GM12864 (cell line): Measurements from ENCODE around the gene C1orf74.

Experiments
- DNase-seq: peaks from one replicate; pipeline ENCODE4 v3.0.0-alpha.2; 2011; ENCODE audit warnings: low read depth
- H3K4me3 ChIP-seq: 2 replicates; pipeline ENCODE4 v1.5.1; 2011; ENCODE audit warnings: mild to moderate bottlenecking, low read depth, low read length, control low read depth
- CTCF ChIP-seq: IDR thresholded peaks from 2 replicates; pipeline ENCODE4 v1.5.1; 2011; ENCODE audit warnings: low read depth, mild to moderate bottlenecking, moderate library complexity, low read length, control low read depth, inconsistent platforms; ENCODE audit errors: missing control alignments

C1orf74 gene

GRCh38 chr1:209823143-209824041, 39.0 kb upstream of the C1orf74 start:
- no peak for DNase-seq
- peak; percentile 68 for TF ChIP-seq CTCF
- H3K4me3 ChIP-seq, result no peak overlapping the region

GRCh38 chr1:209822706-209823105, 38.3 kb upstream of the C1orf74 start:
- H3K4me3 ChIP-seq, result no peak overlapping the region
- no peak for TF ChIP-seq CTCF
- DNase-seq, result no peak

- no peak for TF ChIP-seq CTCF
- H3K4me3 ChIP-seq, result no peak overlapping the region
- no peak for DNase-seq
Measured at GRCh38 chr1:209820986-209821385, 36.6 kb upstream of the C1orf74 start.

- DNase-seq, result no peak
- no peak for TF ChIP-seq CTCF
- H3K4me3 ChIP-seq, result no peak overlapping the region
Measured at GRCh38 chr1:209819058-209819457, 34.7 kb upstream of the C1orf74 start.

- no peak for TF ChIP-seq CTCF
- no peak for DNase-seq
- no peak overlapping the region for H3K4me3 ChIP-seq
Measured at GRCh38 chr1:209817691-209818090, 33.3 kb upstream of the C1orf74 start.

GRCh38 chr1:209816923-209817322, 32.6 kb upstream of the C1orf74 start:
- no peak for TF ChIP-seq CTCF
- no peak for DNase-seq
- no peak overlapping the region for H3K4me3 ChIP-seq

- no peak for DNase-seq
- no peak overlapping the region for H3K4me3 ChIP-seq
- TF ChIP-seq CTCF, result no peak
Measured at GRCh38 chr1:209815931-209816341, 31.6 kb upstream of the C1orf74 start.
